HCT116 (cell line): ENCODE measurements around the gene ACTL6B.
"Not testable (repeated sequence)": the region's sequence is repeated elsewhere in the genome, so short reads cannot be mapped to it uniquely, and the experiment has no call there.

Experiments used
- POLR2A ChIP-seq: IDR thresholded peaks from 2 replicates; pipeline ENCODE4 v1.7.0; 2011; ENCODE audit warnings: borderline replicate concordance; ENCODE audit not compliant: insufficient read depth, insufficient read length; ENCODE audit errors: extremely low read depth
- POLR2AphosphoS5 ChIP-seq: IDR thresholded peaks from 2 replicates; pipeline ENCODE4 v1.6.1; 2011; ENCODE audit warnings: mild to moderate bottlenecking, low read depth, low read length, moderate library complexity

- not testable (repeated sequence) for TF ChIP-seq POLR2AphosphoS5, POLR2A
Observed at GRCh38 chr7:100662194-100662776, 6.0 kb upstream of the ACTL6B start.
